ENCODE data around the gene INTS14.
"Not testable (repeated sequence)": the region's sequence is repeated elsewhere in the genome, so short reads cannot be mapped to it uniquely, and the experiment has no call there.

Gene INTS14

DNA sequence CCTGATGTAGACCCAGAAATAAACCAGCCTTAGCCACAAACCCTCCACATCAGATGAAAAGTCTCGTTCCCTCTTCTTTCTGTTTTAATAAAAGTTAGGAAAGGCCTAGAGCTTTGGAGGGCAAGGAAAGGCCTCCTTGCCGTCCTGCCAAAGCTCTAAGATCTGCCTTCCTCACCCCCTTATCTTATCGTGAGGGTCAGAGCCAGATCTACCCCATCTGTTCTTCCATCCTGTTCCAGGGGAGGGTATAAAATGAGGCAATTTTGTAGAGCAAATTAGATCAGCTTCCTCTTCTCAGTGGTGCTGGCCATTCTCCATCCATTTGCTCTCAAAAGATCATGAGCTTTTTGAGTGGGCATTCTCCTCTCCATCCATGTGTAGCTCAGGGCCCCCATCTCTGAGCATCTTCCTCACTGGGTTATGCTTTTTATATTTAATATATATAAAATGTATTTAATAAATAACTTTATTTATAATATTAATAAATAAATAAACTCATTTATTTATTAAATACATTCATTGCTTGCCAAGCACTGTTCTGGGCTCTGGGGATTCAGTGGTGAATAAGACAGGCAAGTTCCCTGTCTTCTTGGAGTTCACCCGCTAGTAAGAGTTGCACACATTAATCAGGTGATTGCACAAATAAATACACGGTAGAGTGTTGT lies 8.8 kb upstream of the INTS14 start:
- TF ChIP-seq, protein P1, sequence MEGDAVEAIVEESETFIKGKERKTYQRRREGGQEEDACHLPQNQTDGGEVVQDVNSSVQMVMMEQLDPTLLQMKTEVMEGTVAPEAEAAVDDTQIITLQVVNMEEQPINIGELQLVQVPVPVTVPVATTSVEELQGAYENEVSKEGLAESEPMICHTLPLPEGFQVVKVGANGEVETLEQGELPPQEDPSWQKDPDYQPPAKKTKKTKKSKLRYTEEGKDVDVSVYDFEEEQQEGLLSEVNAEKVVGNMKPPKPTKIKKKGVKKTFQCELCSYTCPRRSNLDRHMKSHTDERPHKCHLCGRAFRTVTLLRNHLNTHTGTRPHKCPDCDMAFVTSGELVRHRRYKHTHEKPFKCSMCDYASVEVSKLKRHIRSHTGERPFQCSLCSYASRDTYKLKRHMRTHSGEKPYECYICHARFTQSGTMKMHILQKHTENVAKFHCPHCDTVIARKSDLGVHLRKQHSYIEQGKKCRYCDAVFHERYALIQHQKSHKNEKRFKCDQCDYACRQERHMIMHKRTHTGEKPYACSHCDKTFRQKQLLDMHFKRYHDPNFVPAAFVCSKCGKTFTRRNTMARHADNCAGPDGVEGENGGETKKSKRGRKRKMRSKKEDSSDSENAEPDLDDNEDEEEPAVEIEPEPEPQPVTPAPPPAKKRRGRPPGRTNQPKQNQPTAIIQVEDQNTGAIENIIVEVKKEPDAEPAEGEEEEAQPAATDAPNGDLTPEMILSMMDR (IDR thresholded peaks at IDR 0.05; ENCODE audit: insufficient read depth, missing control alignments) = no peak
- DNase-seq (ENCODE audit: insufficient read length, low spot score) (no peak), FAIRE-seq (no peak)

DNA sequence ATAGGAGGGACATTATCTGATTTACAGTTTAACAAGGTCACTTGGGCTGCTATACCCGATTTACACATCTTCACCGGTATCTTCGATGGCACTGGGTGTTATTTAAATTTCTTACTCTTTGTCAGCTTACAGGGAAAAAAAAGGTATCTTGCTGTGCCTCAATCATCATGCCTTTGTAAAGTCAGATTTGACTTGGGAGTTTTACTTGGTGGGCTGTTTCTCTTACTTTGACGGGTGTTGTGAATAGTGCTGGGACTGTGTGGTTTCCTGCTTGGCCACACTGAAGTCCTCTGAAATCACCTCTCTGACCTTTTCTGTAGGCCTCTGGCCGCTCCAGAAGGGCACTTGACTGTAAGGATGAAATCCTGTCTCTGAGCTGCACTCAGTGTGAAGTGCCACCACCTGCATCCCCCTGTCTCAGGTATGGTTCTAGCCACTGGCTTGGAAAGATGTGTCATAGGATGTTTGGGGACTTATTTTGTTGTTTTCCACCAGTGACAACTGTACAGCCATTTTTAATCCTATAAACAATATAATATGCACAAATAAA lies 7.7 kb upstream of the INTS14 start:
- TF ChIP-seq, protein P1 (IDR thresholded peaks at IDR 0.05; ENCODE audit: insufficient read depth, missing control alignments) = no peak
- DNase-seq (ENCODE audit: insufficient read length, low spot score) = no peak
- no peak for FAIRE-seq

DNA sequence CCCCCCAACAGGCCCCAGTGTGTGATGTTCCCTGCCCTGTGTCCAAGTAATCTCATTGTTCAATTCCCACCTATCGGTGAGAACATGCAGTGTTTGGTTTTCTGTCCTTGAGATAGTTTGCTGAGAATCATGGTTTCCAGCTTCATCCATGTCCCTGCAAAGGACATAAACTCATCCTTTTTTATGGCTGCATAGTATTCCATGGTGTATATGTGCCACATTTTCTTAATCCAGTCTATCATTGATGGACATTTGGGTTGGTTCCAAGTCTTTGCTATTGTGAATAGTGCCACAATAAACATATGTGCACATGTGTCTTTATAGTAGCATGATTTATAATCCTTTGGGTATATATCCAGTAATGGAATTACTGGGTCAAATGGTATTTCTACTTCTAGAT lies 5.0 kb upstream of the INTS14 start:
- FAIRE-seq = not testable (repeated sequence)

DNA sequence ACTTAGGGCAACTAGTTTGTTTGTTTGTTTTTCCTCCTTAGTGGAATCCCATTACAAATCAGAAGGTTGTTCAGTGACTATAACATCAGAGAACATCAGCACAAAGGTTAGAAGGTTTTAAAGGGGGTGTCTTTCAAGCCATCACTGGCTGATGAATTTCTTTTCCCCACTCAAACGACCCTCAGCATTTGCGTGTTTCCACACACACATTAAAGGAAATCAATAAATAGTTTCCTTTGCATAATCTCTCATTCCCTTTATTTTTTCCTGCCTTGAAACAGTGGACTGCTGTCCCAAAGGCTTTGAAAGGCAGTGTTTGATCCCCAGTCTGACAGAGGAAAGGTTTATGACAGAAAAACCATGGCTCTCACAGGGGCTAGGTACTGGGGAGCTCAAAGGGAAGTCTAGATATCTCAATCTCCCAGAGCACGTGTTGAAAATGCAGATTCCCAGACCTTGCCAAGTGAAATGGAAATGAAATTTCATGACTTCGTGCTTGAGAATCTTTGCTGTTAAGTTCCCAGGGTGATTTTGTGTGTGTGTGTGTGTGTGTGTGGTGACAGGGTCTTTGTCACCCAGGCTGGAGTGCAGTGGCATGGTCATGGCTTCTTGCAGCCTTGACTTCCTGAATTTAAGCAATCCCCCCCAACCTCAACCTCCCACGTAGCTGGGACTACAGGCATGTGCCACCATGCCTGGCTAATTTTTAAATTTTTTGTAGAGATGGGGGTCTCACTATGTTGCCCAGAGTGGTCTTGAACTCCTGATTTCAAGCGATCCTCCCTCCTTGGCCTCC lies 2.2 kb upstream of the INTS14 start:
- no peak for FAIRE-seq
- DNase-seq (ENCODE audit: insufficient read length, low spot score) = no peak
- TF ChIP-seq, protein P1 (IDR thresholded peaks at IDR 0.05; ENCODE audit: insufficient read depth, missing control alignments) = no peak

More for the DNA sequence above, 5.0 kb upstream of the INTS14 start:
- not testable (repeated sequence) for DNase-seq (ENCODE audit: insufficient read length, low spot score)

DNA sequence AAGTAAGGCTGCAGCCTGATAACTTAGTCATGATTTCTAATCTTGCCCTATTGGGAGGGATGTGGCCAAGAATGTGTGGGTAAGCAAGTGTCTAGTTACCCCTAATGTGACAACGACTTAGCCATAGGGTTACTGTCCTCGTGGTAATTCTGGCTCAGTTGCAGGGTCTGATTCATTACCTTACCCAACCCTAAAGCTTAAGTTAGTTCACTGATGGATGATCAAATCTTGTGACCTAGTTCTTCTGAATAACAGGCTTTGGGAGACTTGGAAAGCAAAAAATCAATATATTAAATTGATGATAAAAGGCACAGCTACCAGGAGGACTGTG lies 1.6 kb upstream of the INTS14 start:
- DNase-seq (ENCODE audit: insufficient read length, low spot score) = no peak
- TF ChIP-seq, protein P1 (IDR thresholded peaks at IDR 0.05; ENCODE audit: insufficient read depth, missing control alignments) = no peak
- FAIRE-seq = no peak

DNA sequence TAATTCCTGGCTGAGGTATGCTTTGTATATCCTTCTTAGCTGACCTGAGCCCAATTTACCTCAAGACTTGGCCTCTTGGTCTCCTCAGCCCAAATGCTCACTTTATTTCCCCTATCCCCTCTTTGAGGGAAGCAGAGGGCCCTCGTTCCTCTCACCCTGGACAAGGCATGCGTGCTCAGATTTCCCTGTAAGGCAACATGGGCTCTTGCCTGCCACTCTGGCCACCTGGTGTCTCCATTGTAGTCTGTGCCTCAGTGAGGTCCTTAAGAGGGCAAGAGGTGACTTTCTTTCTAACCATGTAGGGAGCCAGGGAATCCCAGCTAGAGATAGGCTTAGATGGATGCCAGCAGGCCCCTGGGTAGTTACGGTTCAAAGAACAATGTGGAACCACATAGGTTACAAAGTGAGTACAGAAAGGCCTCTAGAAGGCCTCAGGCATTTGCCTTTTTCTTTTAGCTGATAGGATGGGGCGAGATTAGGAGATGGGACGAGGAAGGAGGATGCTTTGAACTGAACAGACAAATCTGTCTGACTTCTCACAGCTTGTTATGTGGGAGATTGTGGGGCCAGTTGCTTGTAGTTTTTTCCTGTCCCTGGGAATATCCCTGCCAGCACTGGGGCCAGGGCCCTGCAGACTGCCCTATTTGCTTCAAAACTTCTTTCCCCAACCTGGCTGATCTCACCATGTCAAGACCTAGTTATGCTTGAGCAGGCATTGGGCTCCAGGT lies 1.1 kb upstream of the INTS14 start:
- TF ChIP-seq, protein P1 (IDR thresholded peaks at IDR 0.05; ENCODE audit: insufficient read depth, missing control alignments) = no peak
- FAIRE-seq (no peak), DNase-seq (ENCODE audit: insufficient read length, low spot score) (no peak)

DNA sequence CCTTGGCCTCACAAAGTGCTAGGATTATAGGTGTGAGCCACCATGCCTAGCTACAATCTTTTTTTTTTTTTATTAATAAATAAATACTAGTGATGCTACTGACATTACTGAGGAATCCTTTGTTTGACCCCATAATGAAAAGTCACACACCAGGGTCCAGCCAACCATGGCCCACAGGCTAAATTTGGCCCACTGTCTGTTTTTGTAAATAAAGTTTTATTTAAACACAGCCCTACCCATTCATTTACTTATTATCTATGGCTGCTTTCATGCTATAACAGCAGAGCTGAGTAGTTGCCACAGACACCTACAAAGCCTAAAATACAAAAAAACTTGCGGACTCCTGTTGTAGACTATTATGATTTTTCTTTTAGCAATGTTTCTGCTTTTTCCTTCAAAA lies 7.4 kb downstream of the INTS14 start:
- TF ChIP-seq, protein P1 (IDR thresholded peaks at IDR 0.05; ENCODE audit: insufficient read depth, missing control alignments) = no peak
- no peak for FAIRE-seq
- no peak for DNase-seq (ENCODE audit: insufficient read length, low spot score)
